A673 (cell line): ENCODE data around the gene APCDD1L. TPM values are rescaled to one million over a fixed set of nuclear protein-coding genes. Genes with fewer than 3 reads are reported as not detected.
"Not testable (repeated sequence)": the region's sequence is repeated elsewhere in the genome, so short reads cannot be mapped to it uniquely, and the experiment has no call there.

ENCODE experiments used
- BruUV-seq: library from RNA; stranded (reverse); fragments of 400-500 nt; replicated peaks from 2 replicates; lab custom pipeline; 2021; lab: Mats Ljungman, UMichigan
- CTCF ChIA-PET: fragments of 300-600 bp; sonication (Branson Sonifier 250); formaldehyde crosslinking; loops from one replicate; lab custom pipeline; 2022; ENCODE audit warnings: antibody characterized with exemption; lab: Charles Lee
- POLR2A ChIA-PET: fragments of 300-600 bp; sonication (Branson Sonifier 250); formaldehyde crosslinking; loops from one replicate; lab custom pipeline; 2022; ENCODE audit warnings: antibody characterized with exemption; ENCODE audit not compliant: low non-redundant PET; lab: Charles Lee
- DNase-seq: peaks from one replicate; pipeline ENCODE4 v3.0.0-alpha.2; 2015; ENCODE audit warnings: low spot score
- H3K27ac ChIP-seq: fragments of 200-600 bp; sonication (generic); 2 replicates; pipeline ENCODE4 v1.5.1; 2016; ENCODE audit warnings: mixed run types, low read depth, mild to moderate bottlenecking, mixed read lengths, antibody characterized with exemption, low read length; ENCODE audit not compliant: poor library complexity, severe bottlenecking
- H3K27me3 ChIP-seq: fragments of 200-600 bp; sonication (generic); replicated peaks from 2 replicates; pipeline ENCODE4 v1.6.1; 2017; ENCODE audit warnings: mixed run types, low read depth, mild to moderate bottlenecking, mixed read lengths, antibody characterized with exemption, low read length; ENCODE audit not compliant: insufficient read depth, poor library complexity
- H3K36me3 ChIP-seq: fragments of 200-600 bp; sonication (generic); 2 replicates; pipeline ENCODE4 v1.6.1; 2016; ENCODE audit warnings: mixed run types, mild to moderate bottlenecking, mixed read lengths, antibody characterized with exemption, low read length; ENCODE audit not compliant: insufficient read depth, poor library complexity, severe bottlenecking
- H3K4me1 ChIP-seq: fragments of 200-600 bp; sonication (generic); 2 replicates; pipeline ENCODE4 v1.6.1; 2017; ENCODE audit warnings: mixed run types, mild to moderate bottlenecking, mixed read lengths, antibody characterized with exemption, low read length; ENCODE audit not compliant: insufficient read depth, poor library complexity, severe bottlenecking
- H3K4me3 ChIP-seq: fragments of 200-600 bp; sonication (generic); 2 replicates; pipeline ENCODE4 v1.5.1; 2016; ENCODE audit warnings: low read depth, mixed run types, mild to moderate bottlenecking, mixed read lengths, low read length; ENCODE audit not compliant: poor library complexity, severe bottlenecking
- H3K9me3 ChIP-seq: fragments of 200-600 bp; sonication (generic); 2 replicates; pipeline ENCODE4 v1.6.1; 2016; ENCODE audit warnings: mixed run types, low read depth, mild to moderate bottlenecking, mixed read lengths, antibody characterized with exemption, low read length; ENCODE audit not compliant: poor library complexity, severe bottlenecking
- EZH2 ChIP-seq: fragments of 200-600 bp; sonication (generic); IDR thresholded peaks from 2 replicates; pipeline ENCODE4 v1.6.1; 2017; ENCODE audit warnings: borderline replicate concordance, low read depth, mild to moderate bottlenecking, mixed read lengths, antibody characterized with exemption, low read length; ENCODE audit not compliant: poor library complexity, severe bottlenecking
- intact Hi-C: fragments of 100-400 bp; cut with micrococcal nuclease; formaldehyde crosslinking; loops from one replicate; pipeline ENCODE4 v1.10.0; 2022; ENCODE audit not compliant: unreplicated experiment
- total RNA-seq: library from RNA; stranded (reverse); gene quantifications from 2 replicates; pipeline ENCODE4 v1.2.3, GENCODE V29; 2021
- TF ChIP-seq, protein P1 (sequence below): fragments of 300-800, 200-600 bp; sonication (generic); conservative IDR thresholded peaks from 2 replicates; pipeline ENCODE4 v1.5.1; 2017; ENCODE audit warnings: low read depth, mild to moderate bottlenecking, antibody characterized with exemption, low read length, moderate library complexity, mixed read lengths

Gene APCDD1L
- total RNA-seq, 1 experiment from 2014 or later = not detected

DNA sequence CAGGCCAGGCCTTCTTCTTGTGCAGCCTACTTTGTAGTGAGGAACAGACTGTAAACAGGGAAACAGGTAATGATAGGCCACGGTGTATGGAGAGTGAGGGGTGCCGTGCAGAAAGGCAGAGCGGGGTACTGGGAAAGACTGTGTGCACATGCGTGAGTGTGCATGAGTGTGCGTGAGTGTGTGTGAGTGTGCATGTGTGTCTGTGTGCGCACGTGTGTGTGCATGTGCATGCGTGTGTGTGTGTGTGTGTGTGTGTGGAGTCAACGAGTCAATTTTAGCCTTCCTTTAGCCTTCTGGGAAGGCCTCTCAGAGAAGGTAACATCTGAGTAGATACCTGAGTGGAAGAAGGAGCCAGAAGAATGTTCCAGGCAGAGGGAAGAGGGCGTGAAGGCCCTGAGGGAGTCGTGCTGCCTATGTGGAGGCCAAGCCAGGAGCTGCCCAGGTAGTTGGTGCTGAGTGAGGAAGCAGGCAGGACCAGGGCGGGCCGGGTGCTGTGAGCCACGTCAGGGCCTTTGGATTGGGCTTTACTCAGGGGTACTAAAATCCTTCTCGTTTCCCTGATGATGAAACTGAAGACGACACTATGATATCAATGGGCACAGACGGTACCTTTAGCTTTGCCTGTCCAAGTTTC lies 6.3 kb downstream of the APCDD1L start:
- peaks cover 10% of the 10 kb centered on the region for H3K4me1 ChIP-seq
- POLR2A ChIA-PET = no interaction called here
- CTCF ChIA-PET = no interaction called here
- DNase-seq = no peak
- H3K27me3 ChIP-seq = no peaks in the 10 kb centered on the region
- no peak overlapping the region for H3K27ac ChIP-seq
- TF ChIP-seq, protein P1, sequence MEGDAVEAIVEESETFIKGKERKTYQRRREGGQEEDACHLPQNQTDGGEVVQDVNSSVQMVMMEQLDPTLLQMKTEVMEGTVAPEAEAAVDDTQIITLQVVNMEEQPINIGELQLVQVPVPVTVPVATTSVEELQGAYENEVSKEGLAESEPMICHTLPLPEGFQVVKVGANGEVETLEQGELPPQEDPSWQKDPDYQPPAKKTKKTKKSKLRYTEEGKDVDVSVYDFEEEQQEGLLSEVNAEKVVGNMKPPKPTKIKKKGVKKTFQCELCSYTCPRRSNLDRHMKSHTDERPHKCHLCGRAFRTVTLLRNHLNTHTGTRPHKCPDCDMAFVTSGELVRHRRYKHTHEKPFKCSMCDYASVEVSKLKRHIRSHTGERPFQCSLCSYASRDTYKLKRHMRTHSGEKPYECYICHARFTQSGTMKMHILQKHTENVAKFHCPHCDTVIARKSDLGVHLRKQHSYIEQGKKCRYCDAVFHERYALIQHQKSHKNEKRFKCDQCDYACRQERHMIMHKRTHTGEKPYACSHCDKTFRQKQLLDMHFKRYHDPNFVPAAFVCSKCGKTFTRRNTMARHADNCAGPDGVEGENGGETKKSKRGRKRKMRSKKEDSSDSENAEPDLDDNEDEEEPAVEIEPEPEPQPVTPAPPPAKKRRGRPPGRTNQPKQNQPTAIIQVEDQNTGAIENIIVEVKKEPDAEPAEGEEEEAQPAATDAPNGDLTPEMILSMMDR = no peak
- TF ChIP-seq EZH2 = no peak
- intact Hi-C loops = no loop called here
- no peaks in the 10 kb centered on the region for H3K36me3 ChIP-seq
- peaks cover 6% of the 10 kb centered on the region for H3K9me3 ChIP-seq
- H3K4me3 ChIP-seq = no peak overlapping the region
- no TSS peak for BruUV-seq

DNA sequence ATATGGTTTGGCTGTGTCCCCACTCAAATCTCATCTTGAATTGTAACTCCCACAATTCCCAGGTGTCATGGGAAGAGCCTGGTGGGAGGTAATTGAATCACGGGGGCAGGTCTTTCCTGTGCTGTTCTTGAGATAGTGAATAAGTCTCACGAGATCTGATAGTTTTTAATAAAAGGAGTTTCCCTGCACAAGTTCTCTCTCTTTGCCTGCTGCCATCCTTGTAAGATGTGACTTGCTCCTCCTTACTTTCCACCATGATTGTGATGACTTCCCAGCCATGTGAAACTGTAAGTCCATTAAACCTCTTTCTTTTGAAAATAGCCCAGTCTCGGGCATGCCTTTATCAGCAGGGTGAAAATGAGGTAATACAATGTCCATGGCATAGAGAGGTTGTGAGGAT lies 8.2 kb downstream of the APCDD1L start:
- H3K4me3 ChIP-seq, H3K36me3 ChIP-seq, H3K9me3 ChIP-seq, H3K4me1 ChIP-seq, intact Hi-C loops, DNase-seq, H3K27ac ChIP-seq, H3K27me3 ChIP-seq, BruUV-seq, POLR2A ChIA-PET, CTCF ChIA-PET: not testable (repeated sequence)

DNA sequence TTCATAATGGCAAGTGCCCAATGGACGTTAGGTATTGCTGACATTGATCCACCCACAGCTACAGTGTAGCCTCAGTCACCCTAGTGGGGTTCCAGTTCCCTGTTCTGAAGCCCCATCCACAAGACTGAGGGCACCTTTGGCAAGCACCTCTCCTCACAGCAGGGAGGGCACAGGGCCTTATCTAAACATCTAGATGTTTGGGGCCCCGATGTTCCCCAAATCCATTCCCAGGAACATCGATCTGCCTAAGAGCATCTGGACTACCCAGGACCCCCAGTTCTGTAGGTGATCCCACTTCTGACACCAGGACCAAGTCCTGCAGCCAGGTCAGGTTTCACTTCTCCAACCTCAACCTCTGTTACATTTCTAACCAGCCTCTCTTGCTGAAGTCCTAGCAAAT lies 10.6 kb downstream of the APCDD1L start:
- H3K27me3 ChIP-seq = no peaks in the 10 kb centered on the region
- H3K36me3 ChIP-seq = no peaks in the 10 kb centered on the region
- no peak overlapping the region for H3K4me3 ChIP-seq
- no peaks in the 10 kb centered on the region for H3K4me1 ChIP-seq
- no peak for DNase-seq
- ChIA-PET POLR2A (no interaction called here), CTCF (no interaction called here)
- no peak overlapping the region for H3K27ac ChIP-seq
- TF ChIP-seq, protein P1 = no peak
- no peak for TF ChIP-seq EZH2
- BruUV-seq = no TSS peak
- intact Hi-C loops = no loop called here
- peaks cover 6% of the 10 kb centered on the region for H3K9me3 ChIP-seq

DNA sequence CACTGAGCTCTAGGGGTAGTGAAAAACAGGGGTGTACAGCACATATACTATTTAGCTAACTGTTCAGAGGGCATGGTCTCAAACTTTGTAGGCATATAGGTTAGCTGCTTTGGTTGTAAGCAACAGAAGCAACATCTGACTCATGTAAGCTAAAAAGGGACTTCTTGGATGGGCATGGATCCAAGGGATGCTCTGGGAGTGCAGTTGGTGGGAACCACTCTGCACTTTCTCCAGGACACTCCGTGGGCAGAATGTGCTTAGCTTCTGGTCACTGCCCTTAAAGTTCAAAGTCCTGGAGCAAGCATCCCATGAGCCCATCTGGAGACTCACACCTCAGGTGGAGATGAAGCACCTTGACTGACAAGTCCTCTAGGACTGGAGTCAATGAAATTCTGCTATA lies 11.5 kb downstream of the APCDD1L start:
- Histone ChIP-seq H3K4me3 (no peak overlapping the region), H3K4me1 (no peaks in the 10 kb centered on the region), H3K27ac (no peak overlapping the region), H3K27me3 (no peaks in the 10 kb centered on the region), H3K9me3 (peaks cover 6% of the 10 kb centered on the region), H3K36me3 (no peaks in the 10 kb centered on the region)
- intact Hi-C loops = no loop called here
- TF ChIP-seq EZH2 = no peak
- TF ChIP-seq, protein P1 = no peak
- POLR2A ChIA-PET = no interaction called here
- DNase-seq = no peak
- BruUV-seq = no TSS peak
- CTCF ChIA-PET = no interaction called here
